Measurements from ENCODE around the gene ATXN10. TPM values are rescaled to one million over a fixed set of nuclear protein-coding genes. Genes with fewer than 3 reads are reported as not detected.

Gene ATXN10
- total RNA-seq, 4 donors from 2014 or later, result 79.0 to 152 (median 88.3) TPM

DNA sequence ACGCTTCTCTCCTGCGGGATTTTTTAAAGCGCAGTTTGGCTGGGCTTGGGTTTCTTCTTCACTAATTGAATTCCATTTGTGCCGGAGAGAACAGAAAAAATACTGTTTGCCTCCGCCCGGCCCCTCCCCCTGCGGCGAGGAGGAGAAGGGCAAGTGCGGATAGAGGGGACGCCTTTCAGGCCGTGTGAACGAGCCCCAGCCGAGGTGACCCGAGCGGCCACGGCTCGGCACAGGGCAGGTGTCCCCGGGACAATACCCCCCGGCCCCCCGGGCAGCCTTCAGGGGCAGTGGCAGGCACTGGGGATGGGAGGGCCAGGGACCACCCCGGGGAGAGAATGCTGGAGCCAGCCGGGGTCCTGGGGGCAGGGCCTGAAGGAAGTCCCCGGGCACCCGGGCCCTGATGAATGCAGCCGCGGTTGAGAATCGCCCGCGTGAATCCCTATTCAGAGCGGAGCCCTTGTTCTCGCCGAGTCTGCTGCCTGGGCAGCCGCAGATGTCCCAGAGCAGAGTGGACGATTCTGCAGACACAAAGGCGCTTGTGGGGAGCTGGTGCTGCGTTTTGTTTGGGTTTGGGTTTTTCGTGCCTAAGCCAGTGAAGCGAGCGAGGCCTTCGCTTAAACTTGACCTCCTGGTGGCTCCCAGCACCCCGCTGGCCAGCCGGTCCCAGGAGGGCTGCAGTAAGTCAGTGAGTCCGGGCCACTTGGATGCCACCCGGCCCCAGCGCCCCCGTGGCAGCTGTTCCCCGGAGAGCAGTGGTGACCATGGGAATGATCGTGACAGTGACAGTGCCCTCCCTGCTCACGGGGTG, 209.3 kb downstream of the ATXN10 start:
- peak overlapping the region in 2 of 4 donors; percentile 11 to 30 for H3K4me3 ChIP-seq

DNA sequence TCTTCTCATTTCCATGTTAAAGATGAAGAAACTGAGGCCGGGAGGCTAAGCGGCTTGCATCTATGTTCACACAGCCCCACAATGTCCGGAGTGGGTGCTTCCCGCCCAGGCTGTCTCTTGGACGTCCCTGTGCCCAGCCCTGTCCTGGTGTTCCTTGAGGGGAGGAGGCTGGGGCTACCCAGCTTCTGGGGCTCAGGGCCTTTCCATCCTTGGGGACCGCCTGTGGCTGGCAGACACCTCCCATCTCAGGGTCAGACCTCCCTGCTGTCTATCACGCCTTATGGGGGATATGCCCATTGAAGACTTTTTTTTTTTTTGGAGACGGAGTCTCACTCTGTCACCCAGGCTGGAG, 209.9 kb downstream of the ATXN10 start:
- no peak for DNase-seq
- H3K4me1 ChIP-seq, result peaks cover 14 to 38% (median 17%) of the 10 kb centered on the region in 3 donors
- intact Hi-C loops (cut with DNase I), result no loop called here
- no peaks in the 10 kb centered on the region for H3K36me3 ChIP-seq
- no peaks in the 10 kb centered on the region for H3K9me3 ChIP-seq
- peaks cover 0 to 97% (median 0%) of the 10 kb centered on the region in 4 donors for H3K27me3 ChIP-seq
- no peak overlapping the region for H3K4me3 ChIP-seq
- no peak for TF ChIP-seq POLR2A (IDR thresholded peaks at IDR 0.05)
- H3K27ac ChIP-seq, result no peak overlapping the region
- WGBS, 2 donors, result 86 to 100% methylated on average over 1 to 5 of the region's 8 CpGs

More for the DNA sequence above, 209.3 kb downstream of the ATXN10 start:
- H3K27ac ChIP-seq, result no peak overlapping the region
- intact Hi-C loops (cut with DNase I), result no loop called here
- H3K36me3 ChIP-seq, result no peaks in the 10 kb centered on the region
- no peaks in the 10 kb centered on the region for H3K9me3 ChIP-seq
- no peak for DNase-seq
- WGBS, 2 donors, result 5 to 21% methylated on average over 11 to 14 of the region's 49 CpGs
- TF ChIP-seq, protein P1, sequence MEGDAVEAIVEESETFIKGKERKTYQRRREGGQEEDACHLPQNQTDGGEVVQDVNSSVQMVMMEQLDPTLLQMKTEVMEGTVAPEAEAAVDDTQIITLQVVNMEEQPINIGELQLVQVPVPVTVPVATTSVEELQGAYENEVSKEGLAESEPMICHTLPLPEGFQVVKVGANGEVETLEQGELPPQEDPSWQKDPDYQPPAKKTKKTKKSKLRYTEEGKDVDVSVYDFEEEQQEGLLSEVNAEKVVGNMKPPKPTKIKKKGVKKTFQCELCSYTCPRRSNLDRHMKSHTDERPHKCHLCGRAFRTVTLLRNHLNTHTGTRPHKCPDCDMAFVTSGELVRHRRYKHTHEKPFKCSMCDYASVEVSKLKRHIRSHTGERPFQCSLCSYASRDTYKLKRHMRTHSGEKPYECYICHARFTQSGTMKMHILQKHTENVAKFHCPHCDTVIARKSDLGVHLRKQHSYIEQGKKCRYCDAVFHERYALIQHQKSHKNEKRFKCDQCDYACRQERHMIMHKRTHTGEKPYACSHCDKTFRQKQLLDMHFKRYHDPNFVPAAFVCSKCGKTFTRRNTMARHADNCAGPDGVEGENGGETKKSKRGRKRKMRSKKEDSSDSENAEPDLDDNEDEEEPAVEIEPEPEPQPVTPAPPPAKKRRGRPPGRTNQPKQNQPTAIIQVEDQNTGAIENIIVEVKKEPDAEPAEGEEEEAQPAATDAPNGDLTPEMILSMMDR (IDR thresholded peaks at IDR 0.05), result no peak
- no peak for TF ChIP-seq POLR2A (IDR thresholded peaks at IDR 0.05)
- H3K4me1 ChIP-seq, result peaks cover 14 to 38% (median 17%) of the 10 kb centered on the region in 3 donors
- H3K27me3 ChIP-seq, result peaks cover 0 to 97% (median 0%) of the 10 kb centered on the region in 4 donors

DNA sequence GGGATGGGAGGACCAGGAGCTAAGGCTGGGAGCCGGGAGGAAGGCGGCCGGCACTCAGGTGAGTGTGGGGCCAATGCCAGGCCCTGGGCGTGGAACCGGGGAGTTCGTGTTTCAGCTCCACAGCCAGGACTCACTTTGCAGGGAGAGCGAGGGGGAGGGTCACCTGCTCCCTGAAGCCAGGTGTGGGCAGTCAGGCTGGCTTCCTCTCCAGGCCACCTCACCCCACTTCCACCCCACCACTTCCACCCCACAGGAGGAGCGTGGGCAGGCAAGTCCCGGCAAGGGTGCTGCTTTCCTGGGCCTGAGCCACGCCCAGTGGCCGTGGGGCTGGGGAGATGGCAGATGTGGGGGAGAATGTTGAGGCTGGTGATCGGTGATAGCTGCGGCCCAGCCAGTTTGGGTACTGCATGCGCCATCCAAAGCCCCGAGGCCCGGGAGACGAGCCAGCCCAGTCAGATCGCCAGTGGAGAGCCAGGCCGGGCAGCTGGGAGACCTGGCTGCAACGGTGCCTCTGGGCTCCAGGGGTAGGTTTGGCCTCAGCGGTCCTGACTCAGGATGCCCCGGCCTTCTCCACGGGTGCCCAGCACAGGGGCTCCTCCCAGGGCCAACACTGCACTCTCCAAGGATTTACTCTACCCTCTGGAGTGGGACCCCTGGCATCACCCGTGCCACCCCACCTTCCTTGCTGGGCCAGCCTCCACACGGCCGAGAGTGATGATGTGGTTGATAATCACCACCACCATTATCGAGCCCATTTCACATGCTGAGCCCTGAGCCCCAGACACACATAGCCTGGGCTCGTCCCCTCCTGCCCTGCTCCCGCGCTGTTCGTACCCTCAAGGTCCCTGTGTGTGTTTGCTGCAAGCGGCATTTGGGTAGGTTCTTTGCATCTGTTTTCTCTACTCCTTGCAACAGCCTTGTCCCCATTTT, 211.5 kb downstream of the ATXN10 start:
- no peak for DNase-seq

DNA sequence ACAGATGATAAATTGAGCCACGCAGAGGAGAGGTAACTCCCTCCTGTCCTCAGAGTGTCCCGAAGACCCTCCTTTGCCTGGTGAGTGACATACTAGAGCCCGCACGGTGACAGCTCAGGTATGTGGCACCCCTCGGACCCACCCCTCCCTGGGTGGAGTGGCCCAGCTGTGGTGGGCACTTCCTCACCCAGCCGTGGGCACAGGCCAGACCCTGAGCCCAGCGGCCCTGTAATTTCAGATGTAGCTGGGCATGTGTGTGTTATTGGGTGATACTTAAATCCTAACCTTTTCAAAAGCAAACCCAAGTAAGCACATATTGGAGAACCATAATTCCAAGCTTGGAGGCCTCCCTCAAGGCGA, 212.2 kb downstream of the ATXN10 start:
- DNase-seq, result no peak
- no peaks in the 10 kb centered on the region for H3K36me3 ChIP-seq
- H3K4me1 ChIP-seq, result peaks cover 17 to 54% (median 22%) of the 10 kb centered on the region in 3 donors
- TF ChIP-seq, protein P1 (IDR thresholded peaks at IDR 0.05), result no peak
- no peak for TF ChIP-seq POLR2A (IDR thresholded peaks at IDR 0.05)
- no peak overlapping the region for H3K27ac ChIP-seq
- intact Hi-C loops (cut with DNase I), result no loop called here
- 86 to 88% methylated on average over 4 to 7 of the region's 8 CpGs for WGBS, 2 donors
- no peak overlapping the region for H3K4me3 ChIP-seq
- H3K9me3 ChIP-seq, result no peaks in the 10 kb centered on the region
- H3K27me3 ChIP-seq, result peaks cover 0 to 89% (median 0%) of the 10 kb centered on the region in 4 donors

More for the DNA sequence above, 211.5 kb downstream of the ATXN10 start:
- TF ChIP-seq, protein P1 (IDR thresholded peaks at IDR 0.05), result no peak
- TF ChIP-seq POLR2A (IDR thresholded peaks at IDR 0.05), result no peak
- H3K27ac ChIP-seq, result no peak overlapping the region
- H3K4me1 ChIP-seq, result peaks cover 17 to 47% (median 19%) of the 10 kb centered on the region in 3 donors
- H3K36me3 ChIP-seq, result no peaks in the 10 kb centered on the region
- peaks cover 0 to 89% (median 0%) of the 10 kb centered on the region in 4 donors for H3K27me3 ChIP-seq
- WGBS, 2 donors, result 48 to 75% methylated on average over 17 to 21 of the region's 32 CpGs
- H3K4me3 ChIP-seq, result no peak overlapping the region
- no peaks in the 10 kb centered on the region for H3K9me3 ChIP-seq
- intact Hi-C loops (cut with DNase I), result no loop called here

DNA sequence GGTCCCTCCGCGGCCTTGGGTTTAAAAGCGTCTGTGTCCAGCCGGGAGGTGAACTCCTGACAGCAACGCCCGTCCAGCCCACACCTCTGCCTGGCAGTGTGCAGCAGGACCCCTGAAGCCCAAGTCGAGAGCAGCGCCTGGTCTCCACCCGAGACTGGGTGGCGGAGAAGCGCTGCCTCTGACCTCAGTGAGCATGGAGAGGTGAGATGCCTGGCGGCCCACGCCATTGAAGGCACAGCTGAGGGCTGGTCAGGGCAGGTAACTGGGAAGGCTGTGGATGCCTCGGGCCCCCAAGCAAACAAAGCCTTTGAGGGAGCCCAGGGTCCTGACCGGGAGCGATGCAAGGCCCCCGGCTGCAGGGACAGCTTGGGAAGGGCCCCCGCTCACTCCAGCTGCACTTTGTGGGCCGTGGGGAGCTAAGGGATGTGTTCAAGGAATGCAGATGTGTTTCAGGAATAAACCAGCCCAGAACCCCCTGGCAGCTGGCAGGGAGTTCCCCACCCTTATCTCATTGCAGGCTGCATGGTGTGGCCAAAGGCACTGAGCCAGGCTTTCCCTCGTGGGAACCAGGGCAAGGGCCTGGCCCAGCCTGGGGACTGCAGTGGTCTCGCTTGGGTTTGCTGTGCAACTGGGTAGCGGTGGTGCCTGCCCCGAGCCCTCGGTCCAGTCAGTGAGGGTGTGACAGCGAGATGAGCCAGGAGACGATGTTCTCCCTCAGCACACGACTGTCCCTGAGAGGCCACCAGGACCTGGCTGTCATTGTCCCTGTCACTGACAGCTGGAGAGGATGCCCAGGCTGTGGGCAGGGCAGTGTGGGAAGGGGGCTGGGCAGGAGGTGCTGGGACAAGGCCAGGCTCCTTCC, 212.8 kb downstream of the ATXN10 start:
- intact Hi-C loops (cut with DNase I), result no loop called here
- Histone ChIP-seq H3K4me1 (peaks cover 17 to 60% (median 22%) of the 10 kb centered on the region in 3 donors), H3K27me3 (peaks cover 0 to 90% (median 0%) of the 10 kb centered on the region in 4 donors), H3K9me3 (no peaks in the 10 kb centered on the region), H3K4me3 (no peak overlapping the region), H3K27ac (no peak overlapping the region), H3K36me3 (no peaks in the 10 kb centered on the region)
- WGBS, 2 donors, result 88 to 92% methylated on average over 2 to 3 of the region's 27 CpGs
- no peak for TF ChIP-seq POLR2A (IDR thresholded peaks at IDR 0.05)
- TF ChIP-seq, protein P1 (IDR thresholded peaks at IDR 0.05), result no peak
- DNase-seq, result no peak

Data from esophagus squamous epithelium (tissue), 5 donors.